ENCODE data around the gene PPP6R2. TPM values are rescaled to one million over a fixed set of nuclear protein-coding genes. Genes with fewer than 3 reads are reported as not detected.

The PPP6R2 gene
- total and polyA plus RNA-seq, 2 of the 4 experiments (the other 2 are of a cell fraction) = 49.2 to 51.6 TPM

GRCh38 chr22:50341977-50342650 lies 1.0 kb upstream of the PPP6R2 start (continued):
- TF ChIP-seq USF2 (IDR thresholded peaks at IDR 0.05; ENCODE audit: low read depth, low read length) (no peak), POLR2A (IDR thresholded peaks at IDR 0.05; ENCODE audit: low read depth, low read length) (no peak)

GRCh38 chr22:50343541-50343935 lies 411 bp downstream of the PPP6R2 start:
- H3K9ac ChIP-seq (ENCODE audit: low read depth, low read length) = peak overlapping the region; percentile 92
- peak overlapping the region in 1 of 2 experiments; percentile 84; a peak in 1 of 4 replicates for H4K8ac ChIP-seq (ENCODE audit: low read depth in 2 of 2, low read length in 2 of 2)
- peak overlapping the region; percentile 65 for H3K4ac ChIP-seq (ENCODE audit: low read depth, low read length)
- peak overlapping the region; percentile 74 for H3K27ac ChIP-seq (ENCODE audit: insufficient read depth, low read length)
- H3K14ac ChIP-seq (replicated peaks; ENCODE audit: low read depth, low read length) = peak overlapping the region; percentile 89
- H3K4me2 ChIP-seq (ENCODE audit: low read depth, low read length) = peak overlapping the region; percentile 63
- peaks cover 11 to 47% of the 10 kb centered on the region in 2 experiments for H3K79me1 ChIP-seq (ENCODE audit: low read depth in 1 of 2, low read length in 2 of 2)
- no peak overlapping the region for H2BK120ac ChIP-seq (ENCODE audit: low read depth, low read length)
- H3K9me1 ChIP-seq (ENCODE audit: insufficient read depth, low read length) = peaks cover 34% of the 10 kb centered on the region
- H2AFZ ChIP-seq (replicated peaks; ENCODE audit: low read length, poor library complexity) = peak overlapping the region; percentile 91
- H2AK9ac ChIP-seq (replicated peaks; ENCODE audit: low read depth, low read length, poor library complexity) = peak overlapping the region; percentile 95
- H3K27me3 ChIP-seq (ENCODE audit: control insufficient read depth, insufficient read depth, low read length) = no peaks in the 10 kb centered on the region
- H2BK15ac ChIP-seq (ENCODE audit: low read depth, low read length) = no peak overlapping the region
- intact Hi-C loops (cut with micrococcal nuclease) (no loop called here), in situ Hi-C loops (cut with MboI; ENCODE audit: low sequenced_read_pairs) (no loop called here), dilution Hi-C loops (cut with HindIII; ENCODE audit: low sequenced_read_pairs, unreplicated experiment) (no loop called here)
- TF ChIP-seq USF2 (IDR thresholded peaks at IDR 0.05; ENCODE audit: low read depth, low read length) = no peak
- no peak for TF ChIP-seq NFE2L2 (IDR thresholded peaks at IDR 0.05; ENCODE audit: low read depth, low read length)
- no peak for TF ChIP-seq ELK1 (IDR thresholded peaks at IDR 0.05; ENCODE audit: borderline replicate concordance, low read depth, low read length)
- peaks cover 5% of the 10 kb centered on the region; the same call in 1 of the 2 replicates for H3K4me1 ChIP-seq (ENCODE audit: control insufficient read depth, insufficient read depth, low read length)
- H2BK5ac ChIP-seq (ENCODE audit: low read depth, low read length, poor library complexity, severe bottlenecking) = peak overlapping the region; percentile 72
- no peaks in the 10 kb centered on the region for H3K9me3 ChIP-seq (ENCODE audit: control insufficient read depth, insufficient read depth, low read length)
- peak overlapping the region; percentile 85; the same call in 1 of the 2 replicates for H3K23ac ChIP-seq (ENCODE audit: low read depth, low read length)
- no TSS peak for BruUV-seq (replicated peaks)
- H3K18ac ChIP-seq (ENCODE audit: low read depth, low read length) = no peak overlapping the region; the same call in 1 of the 2 replicates
- H2AK5ac ChIP-seq (ENCODE audit: low read depth, low read length) = 0 out of 2 replicates have a peak overlapping the region, but pooled peaks have one; percentile 28
- peaks cover 7% of the 10 kb centered on the region for H3K36me3 ChIP-seq (ENCODE audit: control insufficient read depth, insufficient read depth, low read length)
- H4K91ac ChIP-seq (ENCODE audit: insufficient read depth, low read depth, low read length) = peak overlapping the region; percentile 26; the same call in 1 of the 2 replicates
- DNase-seq = no peak
- peak overlapping the region; percentile 57 for H3K4me3 ChIP-seq (ENCODE audit: insufficient read depth, low read depth, low read length)
- 0% methylated on average over 1 of the region's 9 CpGs; no CpG with 5 or more reads in 1 of the 2 experiments for WGBS, 2 experiments (ENCODE audit: extremely low coverage in 2 of 2, insufficient read length in 1 of 2)
- no peak for ATAC-seq (ENCODE audit: low read depth)
- peak overlapping the region; percentile 25; the same call in 1 of the 2 replicates for H4K5ac ChIP-seq (ENCODE audit: low read depth, low read length)
- no peak overlapping the region for H2BK20ac ChIP-seq (ENCODE audit: low read depth, low read length)
- POLR2A ChIA-PET (ENCODE audit: unreplicated experiment) = no interaction called here
- CTCF ChIA-PET = no interaction called here
- peaks cover 30% of the 10 kb centered on the region for H4K20me1 ChIP-seq (ENCODE audit: insufficient read depth, low read length)
- peak overlapping the region; percentile 51; the same call in 1 of the 2 replicates for H3K56ac ChIP-seq (ENCODE audit: extremely low read depth, insufficient read depth, low read length)
